G401 (cell line): ENCODE data around the gene TMEM163. TPM values are rescaled to one million over a fixed set of nuclear protein-coding genes. Genes with fewer than 3 reads are reported as not detected.

ENCODE experiments used
- DNase-seq: peaks from one replicate; pipeline ENCODE4 v3.0.0-alpha.2; 2015; ENCODE audit warnings: low spot score
- in situ Hi-C: cut with HindIII; loops from 2 replicates; pipeline ENCODE4 v1.10.0; 2016; ENCODE audit warnings: low sequenced_read_pairs, mixed read lengths
- total RNA-seq: library from RNA; depleted of rRNA; stranded (reverse); fragments of >200 nt; shearing (Covaris generic); gene quantifications from 2 replicates; pipeline ENCODE4 v1.2.3, GENCODE V29; 2014

Gene TMEM163
- total RNA-seq, 1 experiment from 2014 or later, result not detected

DNA sequence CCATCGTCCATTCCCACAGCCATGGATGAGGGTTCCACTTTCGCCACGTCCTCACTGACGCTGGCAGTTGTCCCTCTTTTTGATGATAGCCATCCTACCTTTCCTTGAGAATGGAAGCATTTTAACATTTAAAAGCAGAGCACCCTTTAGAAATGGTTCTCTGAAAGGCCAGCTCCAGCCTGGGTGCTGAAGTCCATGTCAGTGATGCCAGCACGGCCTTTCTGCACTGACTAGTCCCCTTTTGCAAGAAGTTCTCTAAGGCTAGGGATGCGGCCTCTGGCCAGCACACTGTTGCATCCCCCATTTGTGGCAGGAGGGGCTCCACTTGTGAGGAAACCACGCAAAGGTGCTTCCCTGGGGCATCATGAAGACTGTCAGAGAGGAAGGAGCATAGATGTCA, 261.4 kb downstream of the TMEM163 start:
- DNase-seq, result no peak
- in situ Hi-C loops, result no loop called here

DNA sequence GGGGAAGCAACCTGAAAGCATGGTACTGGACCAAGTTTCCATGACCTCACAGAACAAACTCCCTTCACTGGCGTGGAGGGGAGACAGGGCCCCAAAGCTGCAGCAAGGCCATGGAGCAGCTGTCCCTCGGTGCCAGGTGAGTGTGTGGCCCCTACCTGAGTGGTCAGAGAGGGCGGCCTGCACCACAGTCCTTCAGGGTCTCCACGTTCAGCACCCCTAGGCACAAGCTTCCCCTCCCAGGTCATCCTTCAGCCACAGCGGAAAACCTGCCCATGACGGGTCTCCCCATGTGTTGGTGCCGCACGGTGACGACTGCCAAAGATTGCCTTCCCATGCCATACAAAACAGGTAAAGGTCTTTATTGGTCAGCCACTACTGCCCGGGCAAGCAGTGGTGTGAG, 263.4 kb downstream of the TMEM163 start:
- DNase-seq, result no peak
- in situ Hi-C loops, result no loop called here

DNA sequence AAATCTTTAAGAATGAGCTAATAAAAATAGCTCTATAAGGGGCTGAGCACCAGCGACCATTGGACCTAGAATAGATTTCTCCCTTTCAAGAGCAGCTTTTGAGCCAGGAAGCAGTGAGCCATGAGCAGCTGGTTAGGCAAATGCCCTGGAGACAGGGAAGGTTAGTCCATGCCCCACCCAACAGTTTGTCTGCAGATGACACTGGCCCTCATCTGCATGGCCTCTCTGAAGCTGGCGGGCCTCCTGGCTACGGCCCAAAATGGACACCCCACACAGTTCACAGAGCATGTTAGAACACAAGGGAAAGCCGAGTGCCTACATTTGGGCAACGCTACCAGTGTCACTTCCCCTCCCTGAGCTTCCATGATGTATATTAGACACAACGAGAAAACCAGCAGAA, 263.9 kb downstream of the TMEM163 start:
- DNase-seq, result no peak
- in situ Hi-C loops, result no loop called here

DNA sequence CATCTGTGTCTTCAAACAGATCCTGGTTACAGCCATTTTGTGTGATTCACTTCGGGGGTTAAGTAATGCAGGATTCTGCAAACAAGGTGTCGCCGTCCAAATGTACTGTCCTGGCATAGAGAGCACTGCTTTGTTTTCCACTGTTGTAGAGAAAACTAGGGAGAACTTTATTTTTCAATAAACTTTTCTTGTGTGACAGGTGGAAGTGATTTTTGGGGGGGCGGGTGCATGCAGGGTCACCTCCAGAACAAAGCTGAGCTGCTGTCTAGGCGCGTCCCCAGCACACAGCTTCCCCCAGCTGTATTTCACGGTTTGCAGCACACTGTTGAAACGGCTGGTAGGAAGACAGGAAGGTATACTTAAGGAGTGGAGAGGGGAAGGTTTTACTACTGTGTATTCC, 264.4 kb downstream of the TMEM163 start:
- in situ Hi-C loops, result no loop called here
- no peak for DNase-seq

DNA sequence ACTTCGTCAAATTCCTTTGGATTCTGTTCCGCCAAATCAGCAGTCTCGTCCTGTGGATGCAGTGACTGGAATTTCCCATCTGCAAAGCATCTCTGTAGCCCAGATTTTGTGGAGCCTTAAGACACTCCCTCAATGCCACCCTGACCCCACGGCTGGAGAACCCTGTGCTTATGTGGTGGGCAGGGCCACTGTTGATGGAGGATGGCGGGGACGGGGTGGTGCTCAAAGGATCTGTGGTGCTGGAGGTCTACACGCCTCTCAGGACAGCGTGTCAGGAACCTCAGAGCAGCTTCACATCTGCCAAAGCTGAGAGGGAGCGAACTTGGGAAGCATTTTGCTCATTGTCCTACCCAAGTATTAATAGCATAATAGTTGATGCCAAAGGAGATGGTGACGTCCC, 264.8 kb downstream of the TMEM163 start:
- DNase-seq, result no peak
- in situ Hi-C loops, result no loop called here

DNA sequence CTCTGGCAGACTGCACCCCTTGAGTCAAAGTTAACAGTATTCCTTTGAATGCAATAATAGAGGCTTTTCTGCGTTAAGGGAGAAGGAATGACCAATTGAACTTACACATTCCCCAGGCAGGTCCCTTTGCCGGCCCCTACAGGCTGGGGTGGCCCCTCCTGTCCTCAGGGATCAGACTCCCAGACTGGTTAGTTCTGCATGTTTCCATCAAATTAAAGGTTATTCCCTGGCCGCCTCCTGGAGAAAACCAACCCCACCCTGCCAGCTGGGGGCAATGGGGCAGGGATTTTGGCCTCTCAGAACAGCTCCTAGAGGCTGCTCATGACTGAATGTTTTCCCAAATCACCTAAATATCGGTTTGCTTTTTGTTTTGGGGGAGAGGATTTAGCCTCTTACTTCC, 265.3 kb downstream of the TMEM163 start:
- no peak for DNase-seq
- in situ Hi-C loops, result no loop called here

DNA sequence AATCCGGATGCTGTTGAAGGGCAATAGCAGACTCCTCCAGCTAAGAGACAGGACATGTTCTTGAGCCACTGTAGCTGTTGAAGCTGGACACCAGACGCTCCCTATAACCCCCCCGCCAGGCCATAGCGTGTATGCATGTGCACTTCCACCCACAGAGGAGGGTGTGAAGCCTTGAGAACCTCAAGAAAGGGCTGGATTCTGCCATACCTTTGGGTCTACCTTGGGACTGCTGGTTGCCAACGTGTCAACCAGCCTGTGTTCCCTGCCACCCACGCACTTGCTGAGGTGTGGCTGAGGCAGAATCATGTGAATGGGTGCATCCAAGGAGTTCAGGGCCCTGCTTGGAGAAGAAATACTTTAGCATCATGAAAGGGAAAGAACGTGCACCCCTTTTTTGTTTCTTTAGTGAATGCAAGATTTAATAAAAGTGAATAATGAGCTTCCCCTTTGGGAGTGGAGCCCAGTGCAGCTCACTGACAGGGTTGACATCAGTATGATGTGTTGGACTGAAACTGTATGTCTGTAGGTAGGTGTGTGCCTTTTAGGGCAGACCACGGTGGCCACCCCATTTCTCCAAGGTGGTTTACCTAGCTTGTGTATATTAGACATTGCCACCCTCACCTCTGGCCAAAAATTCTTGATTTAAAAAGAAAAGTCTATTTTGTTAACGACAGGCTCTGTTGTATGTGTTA, 266.6 kb downstream of the TMEM163 start:
- in situ Hi-C loops, result no loop called here

DNA sequence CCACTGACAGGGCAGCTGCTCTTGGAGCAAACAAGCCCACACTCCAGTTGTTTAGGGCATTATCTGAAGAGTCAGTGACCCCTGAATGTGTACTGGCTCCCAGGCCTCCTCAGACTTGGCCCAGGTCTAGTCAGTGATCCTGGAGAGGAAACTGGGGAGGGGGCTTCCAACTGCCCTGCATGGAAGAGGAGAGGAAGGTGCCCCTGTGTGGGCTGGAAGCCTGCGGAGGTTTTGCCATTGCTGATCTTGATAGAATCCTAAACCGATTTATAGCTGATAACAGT, 267.5 kb downstream of the TMEM163 start:
- in situ Hi-C loops, result no loop called here
- no peak for DNase-seq

More for the DNA sequence above, 266.6 kb downstream of the TMEM163 start:
- DNase-seq, result no peak

DNA sequence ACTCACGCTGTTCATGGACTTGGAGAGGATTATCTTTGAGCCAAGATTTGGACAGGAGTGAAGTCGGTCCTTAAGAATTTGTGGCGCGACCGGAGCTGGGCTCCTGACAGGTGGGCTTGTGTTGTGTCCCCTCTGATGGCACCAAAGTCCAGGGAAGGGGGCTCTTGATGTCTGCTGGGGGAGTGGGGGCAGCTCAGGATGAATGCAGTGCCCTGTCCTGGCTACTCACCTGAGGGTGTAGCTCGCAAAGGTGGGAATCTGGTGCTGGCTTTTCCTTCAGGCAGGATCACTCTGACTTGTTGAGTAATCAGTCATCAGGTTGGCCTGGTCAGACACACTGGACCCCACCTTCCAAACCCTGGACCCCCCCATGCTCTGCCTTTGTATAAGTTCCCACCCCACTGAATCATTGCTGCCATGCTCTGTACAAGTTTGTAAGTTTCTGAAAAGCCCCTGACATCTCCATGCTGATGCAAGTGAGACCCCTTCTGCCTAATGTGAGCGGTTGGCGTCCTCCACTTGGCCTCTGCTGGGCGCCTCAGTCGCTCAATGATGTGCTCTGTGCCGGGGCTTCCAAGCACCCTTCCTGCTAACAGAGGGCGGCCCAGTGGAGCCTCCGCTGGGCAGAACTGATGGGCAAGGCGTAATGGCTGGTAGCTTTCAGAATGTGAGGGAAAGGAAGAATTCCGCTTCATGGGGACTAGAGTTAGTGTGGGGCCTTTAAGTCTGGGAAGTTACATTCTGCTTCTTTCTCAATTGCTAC, 268.9 kb downstream of the TMEM163 start:
- in situ Hi-C loops, result no loop called here
- no peak for DNase-seq

DNA sequence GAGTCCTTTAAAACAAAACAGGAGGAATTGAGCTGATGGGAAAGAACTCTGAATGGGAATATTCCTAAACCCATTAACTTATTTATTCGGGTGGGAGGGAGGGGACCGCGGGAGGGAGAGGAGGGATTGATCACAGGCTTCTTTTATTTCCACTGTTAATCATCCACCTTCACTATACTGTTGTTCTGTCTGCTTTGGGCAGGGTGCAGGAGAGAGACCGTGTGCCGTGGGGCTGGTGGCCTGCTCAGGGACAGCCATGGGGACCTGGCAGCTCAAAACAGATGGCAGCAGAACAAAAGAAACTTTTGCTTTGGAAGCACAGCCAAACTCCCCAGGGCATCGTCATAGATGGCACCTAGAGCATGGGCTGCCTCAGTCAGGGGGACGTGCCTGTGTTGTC, 269.6 kb downstream of the TMEM163 start:
- DNase-seq, result no peak
- in situ Hi-C loops, result no loop called here

DNA sequence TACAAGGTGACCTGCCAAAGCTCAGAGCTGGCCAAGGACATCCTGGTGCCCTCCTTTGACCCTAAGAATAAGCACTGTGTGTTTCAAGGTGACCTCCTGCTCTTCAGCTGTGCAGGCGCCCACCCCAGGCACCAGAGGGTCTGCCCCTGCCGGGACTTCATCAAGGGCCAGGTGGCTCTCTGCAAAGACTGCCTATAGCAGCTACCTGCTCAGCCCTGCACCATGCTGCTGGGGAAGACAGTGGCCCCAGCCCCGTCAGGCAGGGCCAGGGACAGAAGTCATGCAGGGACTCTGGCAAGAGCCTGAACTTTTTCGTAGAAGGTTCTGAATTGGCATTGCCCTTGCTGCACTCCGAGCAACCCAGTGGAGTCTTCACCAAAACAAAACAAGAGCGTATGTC, 270.1 kb downstream of the TMEM163 start:
- no peak for DNase-seq
- in situ Hi-C loops, result no loop called here

DNA sequence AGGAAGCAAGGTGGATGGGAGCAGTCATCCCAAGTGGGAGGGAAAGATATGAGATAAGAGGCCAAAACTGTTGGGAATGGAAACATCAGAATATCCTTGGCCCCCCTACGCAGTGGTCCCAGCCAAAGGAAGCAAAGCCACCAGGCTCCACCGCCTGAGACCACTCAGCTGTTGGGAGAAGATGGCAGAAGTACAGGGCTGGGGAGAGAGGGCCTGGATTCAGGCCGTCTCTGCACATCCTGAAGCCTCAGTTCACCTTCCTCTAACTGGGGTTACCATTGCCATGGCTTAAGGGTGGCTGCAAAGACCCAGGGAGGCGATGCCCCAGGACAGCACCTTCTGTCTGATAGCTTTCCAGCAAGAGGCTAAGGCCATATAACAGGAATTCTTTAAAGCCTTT, 271.1 kb downstream of the TMEM163 start:
- in situ Hi-C loops, result no loop called here
- no peak for DNase-seq

DNA sequence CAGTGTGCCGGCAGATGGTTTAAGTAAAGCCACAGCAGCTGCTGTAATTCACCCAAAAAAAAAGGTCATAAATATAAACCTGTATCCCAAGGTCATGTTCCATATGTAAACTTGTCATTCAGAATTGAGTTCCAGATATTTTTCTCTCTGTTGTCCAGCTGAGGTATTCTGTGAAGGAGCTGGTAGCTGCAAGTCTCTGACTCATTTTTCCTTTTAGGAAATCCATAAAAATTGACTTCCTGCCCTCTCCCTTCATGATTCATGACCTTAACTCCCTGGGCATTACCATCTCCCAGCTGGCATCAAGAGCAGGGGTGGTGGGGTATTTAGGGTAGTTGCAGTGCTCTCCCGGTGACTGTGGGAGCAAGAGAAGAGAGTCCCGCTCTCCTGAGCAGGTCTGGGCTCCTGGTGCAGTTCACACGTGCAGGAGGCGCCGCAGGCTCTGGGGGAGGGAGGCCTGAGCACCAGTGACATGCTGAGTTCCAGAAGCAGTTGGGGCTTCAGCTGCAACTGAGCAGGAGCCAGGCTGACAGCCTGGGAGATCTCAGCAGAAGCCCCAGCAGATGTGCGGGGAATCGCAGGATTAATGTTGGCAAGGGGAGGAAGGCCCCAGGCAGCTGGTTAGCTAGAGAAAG, 272.3 kb downstream of the TMEM163 start:
- in situ Hi-C loops, result no loop called here
- no peak for DNase-seq

DNA sequence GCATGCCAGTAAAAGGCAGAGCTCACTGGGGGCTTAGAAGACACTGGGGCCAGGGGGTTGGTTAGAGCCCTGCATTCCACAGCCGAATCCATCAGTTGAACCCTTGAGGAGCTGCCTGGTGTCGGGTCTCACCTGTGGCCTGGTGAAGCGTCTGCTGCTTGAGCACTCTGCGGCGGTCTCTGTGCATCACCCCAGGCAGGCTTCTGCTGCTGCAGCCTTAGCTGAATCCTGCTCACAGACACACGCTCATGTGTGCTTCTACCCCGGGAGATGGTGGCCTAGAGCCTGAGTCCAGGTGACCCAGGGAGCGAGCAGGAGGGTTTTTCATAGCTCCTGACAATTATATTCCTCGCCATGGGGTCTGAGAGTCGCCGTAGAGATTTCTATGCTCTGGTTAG, 272.8 kb downstream of the TMEM163 start:
- in situ Hi-C loops, result no loop called here
- peak; percentile 59 for DNase-seq

DNA sequence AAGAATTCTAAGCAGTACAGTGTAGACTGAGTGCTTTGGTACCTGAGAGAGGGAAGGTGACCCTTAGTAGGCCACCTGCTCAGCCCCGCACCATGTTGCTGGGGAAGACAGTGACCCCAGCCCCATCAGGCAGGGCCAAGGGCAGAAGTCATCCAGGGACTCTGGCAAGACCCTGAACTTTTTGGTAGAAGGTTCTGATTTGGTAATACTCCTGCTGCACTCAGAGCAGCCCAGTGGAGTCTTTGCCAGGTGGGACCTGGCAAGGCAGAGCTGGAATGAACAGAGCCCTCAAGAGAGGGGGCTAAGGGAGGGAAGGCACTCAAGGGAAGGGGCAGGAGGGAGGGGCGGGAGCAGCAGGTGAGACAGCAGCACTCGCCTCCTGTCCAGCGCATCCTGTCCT, 273.7 kb downstream of the TMEM163 start:
- in situ Hi-C loops, result no loop called here
- no peak for DNase-seq

DNA sequence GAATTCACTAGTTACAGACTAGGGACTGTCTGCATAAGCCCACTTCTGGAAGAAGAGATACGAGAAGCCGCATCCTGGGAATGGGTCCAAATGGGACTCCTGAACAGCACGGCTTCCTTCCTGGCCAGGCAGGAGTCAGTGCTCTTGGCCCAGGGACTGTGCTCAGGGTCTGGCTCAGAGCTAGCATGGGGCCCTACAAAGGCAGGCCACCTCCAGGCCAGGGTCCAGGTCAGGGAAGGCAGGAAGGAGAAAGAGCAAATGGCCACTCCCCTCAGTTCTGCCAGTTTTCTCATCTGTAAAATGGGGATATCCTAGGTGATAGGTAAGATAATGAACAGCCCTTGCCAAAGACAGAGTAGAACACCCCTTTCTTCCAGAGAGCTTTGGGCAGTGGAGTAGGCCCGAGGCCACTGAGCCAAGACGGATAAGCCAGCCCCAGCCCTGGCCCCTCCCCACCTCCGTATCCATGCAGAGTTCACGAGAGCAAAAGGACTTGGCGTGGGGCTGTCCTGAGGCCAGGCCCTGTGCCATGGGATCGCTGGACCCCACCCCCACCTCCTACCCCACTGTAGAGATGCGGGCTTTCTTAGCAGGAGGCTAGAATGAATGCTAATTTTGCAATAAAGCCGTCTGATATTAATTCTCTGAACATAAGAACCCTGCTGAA, 274.9 kb downstream of the TMEM163 start:
- DNase-seq, result peak; percentile 78
- in situ Hi-C loops, result no loop called here

DNA sequence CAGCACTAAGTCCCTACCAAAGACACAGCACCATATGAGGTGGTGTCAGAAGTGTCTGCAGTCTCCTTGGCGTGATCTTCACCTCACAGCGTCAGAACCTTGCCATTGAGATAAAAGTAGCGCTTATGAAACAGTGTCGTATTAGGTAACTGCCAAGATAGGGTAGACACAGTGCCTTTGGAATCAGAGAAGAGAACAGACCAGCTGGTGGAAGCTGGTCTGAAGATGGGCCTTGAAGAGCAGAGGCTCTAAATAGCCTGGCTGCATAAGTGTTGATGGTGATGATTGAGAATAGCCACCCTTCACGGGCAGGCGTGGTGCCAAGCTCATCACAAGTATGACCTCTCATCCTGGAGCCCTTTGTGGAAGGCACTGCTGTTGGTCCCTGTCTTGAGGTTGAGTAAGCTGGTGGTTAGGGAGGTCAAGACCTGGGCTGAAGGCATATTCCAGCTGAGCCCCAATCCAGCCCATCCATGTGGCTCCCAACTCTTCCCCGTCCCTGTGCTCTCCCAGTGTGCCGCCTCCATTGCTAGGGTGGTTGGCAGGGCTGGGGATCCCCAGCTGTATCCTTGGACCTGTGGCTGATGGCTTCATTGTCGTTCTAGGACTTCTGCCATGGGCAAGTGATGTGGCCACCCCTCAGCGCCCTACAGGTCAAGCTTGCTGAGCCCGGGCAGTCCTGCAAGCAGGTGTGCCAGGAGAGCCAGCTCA, 277.5 kb downstream of the TMEM163 start:
- in situ Hi-C loops, result no loop called here
- no peak for DNase-seq

DNA sequence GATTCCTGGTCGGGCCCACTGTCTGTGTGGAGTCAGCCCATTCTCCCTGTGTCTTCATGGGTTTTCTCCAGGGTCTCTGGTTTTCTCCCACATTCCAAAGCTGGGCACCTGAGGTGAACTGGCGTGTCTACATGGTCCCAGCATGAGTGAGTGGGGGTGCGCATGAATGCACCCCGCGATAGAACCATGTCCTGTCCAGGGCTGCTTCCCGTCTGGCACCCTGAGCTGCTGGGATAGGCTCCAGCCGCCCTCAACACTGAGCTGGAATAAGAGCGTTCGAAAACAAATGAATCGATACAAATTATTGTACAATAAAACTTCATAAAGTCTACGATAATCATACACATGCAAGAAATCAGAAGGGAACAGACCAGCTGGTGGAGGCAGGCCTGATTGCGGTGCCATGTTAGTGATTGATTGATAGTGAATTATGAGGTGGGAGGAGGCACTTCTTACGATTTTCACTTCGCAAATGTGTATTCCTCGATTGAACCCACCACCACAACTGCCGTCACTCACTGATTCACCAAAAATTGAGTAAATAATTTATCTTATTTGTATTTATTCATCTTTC, 278.4 kb downstream of the TMEM163 start:
- DNase-seq, result no peak
- in situ Hi-C loops, result no loop called here

DNA sequence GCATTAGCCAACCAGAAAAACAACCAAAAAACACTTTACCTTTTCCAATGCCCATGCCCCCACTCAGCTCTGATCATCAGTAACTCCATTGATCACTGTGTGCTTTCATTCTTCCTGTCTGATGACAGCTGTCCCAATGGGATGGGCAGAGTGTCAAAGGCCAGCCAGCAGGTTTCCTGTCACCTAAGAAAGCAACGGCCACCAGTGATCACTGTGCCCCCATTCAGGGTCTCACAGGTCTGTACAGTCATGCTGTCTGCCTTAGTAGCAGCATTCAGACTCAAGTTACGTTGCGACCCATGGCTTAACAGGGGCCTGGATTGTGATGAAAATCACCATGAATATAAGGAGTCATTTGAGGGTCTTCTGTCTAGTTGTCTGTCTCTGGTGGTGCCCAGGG, 280.4 kb downstream of the TMEM163 start:
- in situ Hi-C loops, result no loop called here
- DNase-seq, result no peak
